HK-2 (cell line): Measurements from ENCODE around the gene DUS4L.
A peak's percentile ranks its signal among the peaks of the same experiment; 100 is the strongest.

Source experiments
- DNase-seq: peaks from one replicate; pipeline ENCODE4 v3.0.0-alpha.2; 2018; ENCODE audit not compliant: unreplicated experiment

Gene DUS4L

DNA sequence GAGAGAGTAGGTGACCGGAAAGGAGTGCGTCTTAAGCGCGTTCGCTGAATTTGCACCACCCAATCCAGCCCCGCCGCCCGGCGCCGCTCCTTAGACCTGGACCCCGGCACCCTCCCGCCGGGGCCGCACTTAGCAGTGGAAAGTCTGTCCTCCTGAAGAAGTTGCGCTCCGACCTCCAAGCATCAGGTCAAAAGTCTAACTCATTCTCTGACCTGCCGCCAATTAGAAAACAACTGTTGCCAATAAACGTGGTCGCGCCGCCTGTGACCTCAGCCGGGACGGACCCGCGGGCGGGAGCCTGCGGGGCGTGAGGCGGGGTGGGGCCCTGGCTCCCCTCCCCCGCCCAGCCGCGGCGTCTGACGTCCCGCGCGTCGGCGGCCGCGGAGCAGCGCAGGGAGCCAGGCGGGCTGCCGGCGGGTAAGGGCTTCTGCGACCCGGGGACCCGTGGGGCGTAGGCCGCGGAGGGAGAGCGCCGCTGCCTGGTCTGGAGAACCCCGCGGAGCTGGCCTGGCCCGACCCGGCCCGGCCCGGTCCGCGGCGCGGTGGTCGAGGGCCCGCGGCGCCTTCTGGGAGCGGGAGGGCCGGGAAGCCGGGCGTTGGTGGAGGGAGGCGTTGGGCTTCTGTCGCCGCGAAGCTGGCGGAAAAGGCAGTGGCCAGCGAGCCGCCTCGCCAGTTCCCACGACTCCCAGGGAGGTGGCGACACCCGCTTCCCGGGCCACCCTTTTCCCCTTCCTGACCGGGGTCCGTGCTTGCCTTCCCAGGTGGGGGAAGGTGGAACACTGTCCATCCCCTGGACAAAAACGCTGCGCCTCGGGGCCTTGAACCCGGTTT, 16.3 kb downstream of the DUS4L start, which contains the start of gene BCAP29:
Gene BCAP29 (plus strand): TSS at position 362 of the 831 bp plus-strand sequence. CDS start 527 bp downstream, outside the sequence.
- DNase-seq: peak; percentile 83

DNA sequence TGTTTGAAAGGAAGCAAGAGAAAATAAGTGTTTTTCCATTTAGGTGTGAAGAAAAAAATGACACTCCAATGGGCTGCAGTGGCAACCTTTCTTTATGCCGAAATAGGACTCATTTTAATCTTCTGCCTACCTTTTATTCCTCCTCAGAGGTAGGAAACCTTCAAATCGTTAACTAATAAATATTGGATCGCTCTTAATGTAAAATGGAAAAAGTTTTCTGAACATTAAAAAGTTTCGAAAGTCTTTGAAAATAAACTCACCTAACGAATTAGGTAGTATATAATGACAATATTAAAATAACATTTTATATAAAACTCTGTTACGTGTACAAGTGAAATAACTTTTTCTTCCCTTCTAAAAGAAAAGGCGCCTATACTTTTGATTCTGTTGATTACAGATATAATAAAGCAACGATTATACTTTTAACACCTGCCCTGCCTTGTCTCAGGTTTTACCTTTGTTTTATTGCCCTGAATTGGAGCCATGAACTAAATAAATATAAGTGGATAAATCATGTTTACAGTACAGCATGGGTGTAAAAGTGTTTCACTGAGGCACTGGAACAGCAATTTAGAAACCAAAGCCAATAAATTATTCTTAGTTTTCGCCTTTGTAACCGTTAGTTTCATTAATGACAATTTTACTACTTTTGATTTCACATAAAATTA, 17.1 kb downstream of the DUS4L start:
- no peak for DNase-seq

DNA sequence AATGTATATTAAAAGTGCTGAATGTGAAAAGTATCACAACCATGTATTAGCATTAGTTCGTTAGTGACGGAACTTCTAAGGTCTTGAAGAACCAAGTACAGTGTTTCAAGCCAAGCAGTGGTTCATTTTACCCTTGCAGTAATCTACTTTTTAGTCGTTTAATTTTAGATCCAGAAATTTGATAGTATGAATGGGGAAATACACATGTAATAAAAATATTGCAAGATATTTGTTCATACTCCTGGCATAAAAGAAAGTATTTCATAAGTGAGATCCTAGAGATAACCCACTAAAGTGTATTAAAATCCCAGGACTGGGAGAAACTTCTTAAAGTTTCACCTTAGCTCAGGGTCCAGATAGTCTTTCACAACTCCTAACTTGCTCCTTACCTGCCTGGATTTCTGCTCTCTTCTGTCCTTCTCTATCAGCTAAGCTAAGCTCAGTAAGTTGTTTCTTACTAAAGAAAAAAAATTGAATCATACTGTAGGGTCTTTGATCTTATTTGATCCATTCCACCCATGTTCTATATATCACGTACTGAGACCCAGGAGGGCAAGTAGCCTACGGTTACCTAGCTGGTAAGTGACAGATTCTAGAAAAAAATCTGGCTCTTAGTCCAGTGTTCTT, 17.7 kb downstream of the DUS4L start:
- DNase-seq: no peak

DNA sequence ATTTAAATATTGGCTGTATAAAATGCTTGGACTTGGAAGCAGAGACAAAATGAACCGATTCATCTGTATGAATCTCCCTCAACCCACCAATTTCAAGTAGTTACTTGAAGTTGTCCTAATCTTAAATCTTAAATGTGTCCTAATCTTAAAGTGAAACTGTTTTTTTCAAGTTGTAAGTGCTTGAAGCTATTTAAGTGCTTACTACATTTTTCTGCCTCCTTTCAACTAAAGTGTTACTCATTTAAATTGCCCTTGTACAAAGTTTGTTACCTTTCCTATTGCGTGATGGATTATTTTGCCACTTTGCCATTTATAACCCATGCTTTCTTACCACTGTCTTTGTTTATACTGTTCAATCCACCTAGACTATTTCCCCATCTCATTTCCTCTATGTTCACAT, 19.1 kb downstream of the DUS4L start:
- no peak for DNase-seq

DNA sequence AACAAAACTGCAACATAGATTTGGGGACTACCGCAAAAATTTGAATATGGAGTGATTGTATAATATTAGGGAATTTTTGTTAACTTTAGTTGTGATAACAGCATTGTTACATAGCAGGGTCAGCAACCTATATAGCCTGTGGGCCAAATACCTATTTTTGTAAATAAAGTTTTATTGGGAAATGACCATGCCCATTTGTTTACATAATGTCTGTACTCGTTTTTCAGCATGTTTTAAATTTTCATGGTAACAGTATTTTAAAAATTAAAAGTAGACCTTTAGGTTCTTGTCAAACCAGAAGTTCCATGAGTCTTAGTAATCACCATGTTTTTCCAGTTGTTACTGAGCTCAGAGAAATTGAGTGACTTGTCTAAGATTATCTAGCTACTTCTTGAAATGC, 20.9 kb downstream of the DUS4L start:
- no peak for DNase-seq

DNA sequence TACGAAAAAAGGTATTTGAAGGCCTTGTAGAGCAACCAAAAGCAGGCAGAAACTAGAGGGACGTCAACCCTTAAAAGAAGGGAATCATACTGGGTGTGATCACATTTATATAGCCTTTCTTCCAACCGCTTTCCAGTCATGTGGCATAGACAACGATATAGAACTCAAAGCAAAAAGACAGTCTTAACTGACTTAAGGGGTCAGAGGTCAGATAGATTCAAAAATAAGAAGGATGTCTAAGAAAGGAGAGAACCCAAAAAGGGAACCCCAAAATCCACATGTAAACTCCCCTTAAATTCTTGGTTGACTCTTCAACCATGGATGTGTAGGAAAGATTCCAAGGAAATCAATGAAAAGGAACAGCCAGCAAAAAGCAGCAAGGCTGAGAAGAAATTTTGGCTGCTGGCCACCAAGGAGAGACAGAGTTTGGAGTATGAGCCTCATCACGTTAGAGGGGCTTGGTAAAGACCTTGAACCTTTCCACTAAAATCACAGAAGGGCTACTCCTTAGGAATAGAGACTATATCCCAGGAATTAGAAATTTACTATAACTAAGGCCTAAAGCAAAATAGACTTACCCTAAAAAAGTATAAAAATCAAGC, 24.9 kb downstream of the DUS4L start:
- DNase-seq: no peak

DNA sequence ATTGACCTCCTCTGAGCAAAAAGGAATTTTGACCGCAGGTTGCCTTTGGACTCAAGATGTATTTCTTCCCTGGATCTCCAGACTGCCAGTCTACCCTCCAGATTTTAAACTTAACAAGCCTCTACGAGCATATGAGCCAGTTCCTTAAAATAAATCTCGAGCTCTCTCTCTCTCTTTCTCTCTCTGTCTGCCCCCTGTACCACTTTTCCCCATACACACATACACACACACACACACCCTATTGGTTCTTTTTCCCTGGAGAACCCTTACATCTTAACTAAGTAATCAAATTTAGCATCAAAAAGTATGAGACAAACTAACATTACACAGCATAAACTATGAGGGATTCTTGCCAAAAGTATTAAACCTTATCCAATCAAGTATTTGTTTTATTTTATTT, 27.6 kb downstream of the DUS4L start:
- DNase-seq: no peak

DNA sequence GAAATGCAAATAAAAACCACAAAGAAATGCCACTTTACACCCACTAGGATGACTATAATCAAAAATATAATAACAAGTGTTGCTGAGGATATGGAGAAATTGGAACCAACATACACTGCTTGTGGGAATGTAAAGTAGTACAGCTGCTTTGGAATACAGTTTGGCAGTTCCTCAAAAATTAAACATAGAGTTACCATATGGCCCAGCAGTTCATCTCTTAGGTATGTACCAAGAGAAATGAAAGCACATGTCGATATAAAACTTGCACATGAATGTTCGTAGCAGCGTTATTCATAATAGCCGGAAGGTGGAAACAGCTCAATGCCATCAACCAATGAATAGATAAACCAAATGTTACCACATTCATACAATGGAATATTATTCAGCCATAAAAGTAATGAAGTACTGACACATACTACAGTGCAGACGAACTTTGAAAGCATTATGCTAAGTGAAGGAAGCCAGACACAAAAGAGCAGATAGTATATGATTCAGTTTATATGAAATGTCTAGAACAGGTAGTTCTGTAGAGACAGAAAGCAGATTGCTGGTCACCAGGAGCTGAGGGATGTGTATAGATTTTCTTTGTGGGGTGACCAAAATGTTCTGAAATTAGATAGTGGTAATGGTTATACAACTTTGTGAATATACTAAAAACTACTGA, 28.7 kb downstream of the DUS4L start:
- no peak for DNase-seq

DNA sequence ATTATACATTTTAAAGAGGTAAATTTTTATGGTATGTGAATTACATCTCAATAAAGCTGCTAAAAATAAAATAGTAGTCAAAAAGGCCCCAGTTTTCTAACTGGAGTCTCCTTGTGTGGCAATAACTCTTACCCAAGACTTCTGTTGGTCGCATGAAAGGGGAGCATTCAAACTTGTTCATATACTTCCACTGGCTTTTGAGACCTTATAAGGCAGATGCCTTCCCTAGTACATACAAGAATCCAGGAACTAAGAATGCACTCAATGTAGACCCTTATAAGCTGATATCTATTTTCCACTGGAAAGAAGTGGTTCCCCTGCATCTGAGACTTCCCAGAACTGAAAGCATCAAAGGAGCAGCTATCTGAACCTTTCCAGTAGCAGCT, 29.2 kb downstream of the DUS4L start:
- no peak for DNase-seq

DNA sequence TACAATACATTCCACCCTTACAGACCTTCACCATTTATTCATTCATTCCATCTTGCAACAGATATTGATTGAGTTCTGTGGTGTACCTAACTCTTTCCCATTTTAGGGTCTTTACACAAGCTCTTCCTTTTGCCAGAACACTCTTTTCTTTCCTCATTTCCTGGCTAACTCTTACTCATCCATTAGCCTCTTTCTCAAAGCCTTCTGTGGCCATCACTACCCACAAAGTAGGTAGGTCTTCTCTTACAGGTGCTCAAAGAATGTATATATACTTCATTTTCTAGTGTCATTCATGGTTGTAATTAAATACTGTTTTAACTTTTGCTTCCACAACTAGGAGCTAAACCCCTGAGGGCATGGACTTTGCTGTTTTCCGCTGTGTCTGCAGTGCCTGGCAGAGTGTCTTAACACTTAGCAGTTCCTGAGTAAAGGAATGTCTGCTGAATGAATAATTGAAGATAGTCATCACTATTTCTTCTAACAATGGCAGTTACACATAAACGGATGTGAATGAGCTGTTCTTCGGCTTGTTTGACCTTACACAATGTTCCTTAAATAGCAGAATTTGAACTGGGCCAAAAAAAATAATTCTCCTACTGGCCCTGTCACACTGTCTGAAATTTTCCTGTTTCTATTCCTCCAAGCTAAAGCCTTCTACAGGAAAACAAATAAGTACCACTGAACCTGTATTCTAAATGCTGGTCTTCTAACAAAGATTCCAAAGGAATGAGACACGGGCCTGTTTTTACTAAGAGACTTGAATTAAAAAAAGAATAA, 31.4 kb downstream of the DUS4L start:
- DNase-seq: no peak

DNA sequence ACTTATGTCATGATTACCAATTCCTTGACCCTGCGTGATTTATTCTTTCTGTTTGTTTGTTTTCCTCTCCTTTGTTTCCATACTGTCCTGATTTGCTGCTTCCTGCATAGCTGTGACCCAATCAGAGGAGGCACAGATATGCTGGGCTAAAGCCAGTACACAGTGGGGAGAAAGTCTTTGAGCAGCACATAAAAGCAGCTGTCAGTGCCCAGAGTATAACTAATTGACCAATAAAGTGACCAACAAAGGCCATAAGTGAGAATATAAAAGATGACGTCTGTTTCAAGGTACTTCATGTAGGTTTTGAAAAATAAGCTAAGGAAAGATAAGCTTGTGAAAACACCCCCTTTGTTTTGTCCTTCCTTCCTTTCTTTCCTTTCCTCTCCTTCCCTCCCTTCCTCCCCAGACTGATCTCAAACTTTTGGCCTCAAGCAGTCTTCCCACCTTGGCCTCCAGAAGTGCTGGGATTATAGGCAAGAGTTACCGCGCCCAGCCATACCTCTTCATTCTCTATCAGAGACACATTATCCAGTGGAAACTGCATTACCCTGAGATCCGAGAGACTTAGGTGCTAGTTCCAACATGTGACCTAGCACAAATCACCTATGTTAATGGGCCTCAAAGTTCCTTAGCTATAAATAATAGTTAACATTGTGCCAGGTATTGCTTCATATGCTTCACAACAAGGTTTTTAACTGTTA, 33.3 kb downstream of the DUS4L start:
- DNase-seq: no peak

DNA sequence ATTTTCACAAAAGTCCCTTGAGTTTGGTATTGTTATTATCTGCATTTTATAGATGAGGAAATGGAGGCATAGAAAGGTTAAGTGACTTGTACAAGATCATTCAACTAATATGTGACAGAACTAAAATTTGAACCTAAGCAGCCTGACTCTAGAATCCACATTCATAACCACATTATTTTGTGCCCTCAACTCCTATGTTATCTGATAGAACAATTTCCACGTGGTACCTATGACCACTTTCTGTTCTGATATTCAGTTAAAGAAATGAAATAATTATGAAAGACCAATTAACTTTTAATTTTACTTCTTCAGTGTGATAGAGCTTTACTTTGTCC, 33.8 kb downstream of the DUS4L start:
- DNase-seq: no peak

DNA sequence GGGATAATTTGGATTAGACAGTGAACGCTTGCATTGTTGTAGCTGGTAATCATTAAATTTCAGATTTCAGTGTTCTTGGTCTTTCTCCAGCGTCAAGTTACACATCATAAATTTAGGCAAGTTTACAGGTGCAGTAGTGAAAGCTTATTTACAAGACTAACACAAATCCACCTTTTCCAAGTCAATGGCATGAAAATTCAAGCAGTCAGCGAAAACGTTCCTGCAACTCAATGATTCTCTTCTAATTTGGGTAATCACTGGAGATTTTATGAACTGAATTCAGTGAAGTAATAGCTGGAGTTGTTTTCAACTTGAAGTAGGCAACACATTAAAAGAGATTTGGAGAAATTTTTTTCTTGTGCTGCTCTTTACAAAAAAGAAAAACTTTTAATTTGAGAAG, 34.2 kb downstream of the DUS4L start:
- DNase-seq: no peak

DNA sequence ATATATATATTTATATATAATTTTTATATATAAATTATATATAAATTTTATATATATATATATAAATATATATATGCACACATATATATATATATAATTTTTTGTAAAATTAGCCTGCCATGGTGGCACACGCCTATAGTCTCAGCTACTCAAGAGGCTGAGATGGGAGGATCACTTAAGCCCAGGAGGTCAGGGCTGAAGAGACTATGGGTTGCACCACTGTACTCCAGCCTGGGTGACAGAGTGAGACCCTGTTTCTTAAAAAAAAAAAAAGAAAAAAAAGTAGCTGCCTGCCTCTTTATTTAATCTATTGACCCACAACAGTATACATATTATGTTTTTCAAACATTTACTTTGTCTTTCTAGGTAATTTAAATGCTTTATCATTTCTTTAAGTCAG, 35.5 kb downstream of the DUS4L start:
- no peak for DNase-seq

DNA sequence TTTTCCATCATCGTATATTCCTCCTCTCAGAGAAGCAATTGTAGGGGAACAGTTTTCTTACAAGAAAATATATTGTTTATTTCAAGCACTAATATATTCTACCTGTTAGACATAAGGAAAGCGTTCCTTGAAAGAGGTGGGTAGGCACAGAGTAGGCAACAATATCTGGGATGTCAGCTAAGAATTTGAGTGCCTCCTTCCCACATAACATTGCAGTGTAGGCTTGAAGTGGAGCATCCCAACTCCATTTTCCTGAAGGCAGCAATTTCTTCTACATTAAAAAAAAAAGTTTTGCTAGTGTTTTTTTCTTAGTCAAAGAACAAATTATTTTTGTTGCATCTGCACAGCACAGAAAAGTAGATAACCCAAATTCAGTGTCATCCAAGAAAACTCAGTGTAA, 37.0 kb downstream of the DUS4L start:
- no peak for DNase-seq

DNA sequence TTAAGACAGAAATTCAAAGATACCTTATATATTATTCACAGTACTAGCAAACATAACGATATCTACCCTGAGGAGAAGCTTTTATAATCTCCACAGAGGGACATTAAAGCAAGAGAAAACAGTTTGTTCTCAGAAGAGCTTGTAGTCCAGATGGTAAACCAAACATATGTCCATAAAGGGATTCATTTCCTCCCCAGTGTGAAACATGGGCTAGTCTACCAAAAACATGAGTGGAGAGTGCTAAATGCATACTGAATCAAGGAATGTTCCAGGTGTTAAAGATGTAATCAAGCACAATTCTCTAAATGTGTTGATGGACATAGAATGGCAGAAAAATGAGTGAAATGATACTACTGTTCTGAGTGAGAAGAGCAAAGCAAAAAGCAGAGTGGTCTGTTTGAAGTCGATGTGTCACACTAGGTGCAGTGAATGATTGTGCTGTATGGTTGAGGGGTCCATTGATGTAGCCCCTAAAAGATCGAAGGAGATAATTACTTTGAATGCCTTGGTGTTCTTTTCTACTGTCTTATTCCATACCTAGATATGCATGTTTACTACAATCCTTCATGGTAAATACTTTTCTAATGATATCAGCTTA, 41.5 kb downstream of the DUS4L start:
- no peak for DNase-seq

DNA sequence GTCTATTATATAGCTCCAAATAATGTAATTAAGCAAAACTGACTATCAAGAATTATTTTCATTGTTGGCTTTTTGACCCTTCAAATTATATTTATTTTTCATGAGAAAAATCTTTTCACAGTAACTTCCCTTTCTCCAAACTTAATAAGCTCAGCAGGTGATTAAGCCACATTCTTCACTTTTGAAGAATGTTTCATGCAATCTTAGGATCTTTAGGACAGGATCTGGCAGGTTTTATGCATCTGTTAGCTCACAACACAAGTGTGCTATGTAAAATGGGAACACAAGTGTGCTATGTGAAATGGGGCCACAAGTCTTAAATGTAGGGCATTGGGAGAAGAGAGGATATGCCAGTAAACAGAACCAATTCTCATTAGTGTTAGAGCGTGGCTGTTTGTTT, 42.5 kb downstream of the DUS4L start:
- no peak for DNase-seq

DNA sequence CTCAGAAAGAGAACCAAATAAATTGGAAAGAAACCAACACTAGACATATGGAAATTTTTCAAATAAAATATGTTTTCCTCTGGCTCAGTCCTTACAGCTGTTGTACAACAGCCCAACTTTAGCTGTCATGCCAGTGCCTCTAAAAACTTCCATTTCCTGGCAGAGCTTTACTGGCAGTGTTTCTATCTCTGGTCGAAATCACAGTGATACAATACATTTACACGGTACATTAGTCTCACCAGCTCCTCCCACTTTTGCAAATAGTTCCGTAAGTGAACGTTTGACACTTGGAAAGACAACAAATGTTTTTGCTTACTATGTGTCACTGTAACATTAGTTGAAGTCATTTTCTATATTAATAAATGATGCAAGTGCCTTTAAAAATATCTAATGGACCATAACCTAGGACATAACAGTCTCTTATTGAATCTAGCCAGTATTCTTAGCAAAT, 46.1 kb downstream of the DUS4L start:
- no peak for DNase-seq

DNA sequence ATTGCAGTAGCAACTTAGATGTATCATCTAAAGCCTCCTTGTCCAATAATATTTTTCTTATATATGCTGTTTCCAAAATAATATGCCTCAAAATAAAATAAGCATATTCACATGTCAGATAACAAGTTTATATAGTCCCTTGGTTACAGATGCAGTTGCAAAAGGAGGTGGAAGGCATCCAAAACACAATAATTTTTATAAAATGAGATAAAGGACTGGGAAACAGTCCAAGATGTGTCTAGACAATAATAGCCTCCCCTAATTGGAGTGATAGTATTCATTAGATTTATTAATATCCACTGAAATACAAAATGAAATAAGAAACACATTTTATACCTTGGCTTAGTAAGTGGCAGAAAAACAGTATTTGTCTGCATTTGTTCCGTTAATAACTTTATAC, 46.6 kb downstream of the DUS4L start:
- no peak for DNase-seq

DNA sequence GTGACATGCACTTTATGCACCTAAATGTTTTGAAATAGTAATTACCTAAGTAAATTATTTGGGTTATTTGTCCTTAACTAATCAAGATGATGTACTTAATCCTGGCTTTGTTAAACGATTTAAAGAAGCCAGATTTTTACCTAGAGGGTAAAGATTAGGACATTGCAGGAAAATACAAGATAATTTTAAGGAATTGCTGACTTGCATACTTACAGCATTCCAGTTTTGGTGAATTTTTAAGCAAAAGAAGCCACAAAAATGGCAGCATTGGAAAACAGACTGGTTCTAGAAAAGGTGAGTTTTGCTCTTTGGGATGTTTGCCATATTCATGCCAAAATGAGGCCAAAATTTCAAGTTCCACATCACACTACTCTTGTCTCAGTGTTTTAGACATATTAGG, 49.7 kb downstream of the DUS4L start:
- DNase-seq: no peak
